Panc1 (cell line): ENCODE results near the gene UQCC5.

Experiments used
- CTCF ChIP-seq: fragments of 450-650 bp; IDR thresholded peaks from 2 replicates; pipeline ENCODE4 v1.5.1; 2017; ENCODE audit warnings: mild to moderate bottlenecking
- POLR2AphosphoS5 ChIP-seq: IDR thresholded peaks from 2 replicates; pipeline ENCODE4 v1.6.1; 2012; ENCODE audit warnings: mild to moderate bottlenecking, low read depth, low read length, moderate library complexity
- SIN3A ChIP-seq: IDR thresholded peaks from 2 replicates; pipeline ENCODE4 v1.6.1; 2012; ENCODE audit warnings: low read depth, mild to moderate bottlenecking, low read length, moderate library complexity, borderline replicate concordance; ENCODE audit not compliant: insufficient read depth
- TF ChIP-seq, protein P1 (sequence below), 2 experiments: IDR thresholded peaks; 2 replicates each; pipeline ENCODE4 v1.6.1; 2011 to 2012; ENCODE audit warnings: low read depth in 2 of 2, control low read depth in 1 of 2, low read length in 1 of 2, mild to moderate bottlenecking in 1 of 2, moderate library complexity in 1 of 2; ENCODE audit not compliant: insufficient read depth in 1 of 2

DNA sequence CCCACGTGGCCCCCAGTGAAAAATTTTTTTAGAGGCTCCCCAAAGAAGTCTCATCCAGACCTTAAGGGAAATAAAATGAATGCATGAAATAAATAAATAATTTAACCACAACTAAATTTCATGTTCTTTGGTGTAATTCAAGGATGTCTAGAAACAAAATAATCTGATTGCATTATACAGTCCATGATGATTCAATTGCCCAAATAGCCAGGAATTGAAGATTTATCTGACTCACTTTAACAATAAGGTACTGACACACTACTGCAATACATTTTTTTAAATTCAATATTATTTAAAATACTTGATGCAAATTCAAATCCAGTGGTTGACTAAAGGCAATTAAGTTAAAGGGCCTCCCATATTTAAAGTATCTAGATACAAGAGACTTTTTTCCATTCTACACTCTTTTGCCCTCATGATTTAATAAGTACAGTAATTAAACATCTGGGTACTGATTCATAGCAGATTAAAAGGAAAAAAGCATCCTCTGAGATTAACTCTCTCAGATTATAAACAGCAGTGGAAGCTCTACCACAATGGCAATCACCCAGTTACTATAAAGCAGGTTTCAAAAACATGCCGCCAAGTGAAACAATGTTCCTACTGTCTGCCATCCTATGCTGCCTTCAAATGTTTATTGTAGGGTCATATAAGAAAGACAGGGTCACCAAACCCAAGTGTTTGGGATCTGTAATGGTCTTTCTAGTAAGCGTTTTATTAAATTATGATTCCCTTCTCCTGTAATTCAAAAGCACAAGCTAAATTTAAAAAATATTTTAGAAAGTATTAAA lies 9.9 kb downstream of the UQCC5 start:
- no peak for TF ChIP-seq CTCF
- TF ChIP-seq, protein P1, sequence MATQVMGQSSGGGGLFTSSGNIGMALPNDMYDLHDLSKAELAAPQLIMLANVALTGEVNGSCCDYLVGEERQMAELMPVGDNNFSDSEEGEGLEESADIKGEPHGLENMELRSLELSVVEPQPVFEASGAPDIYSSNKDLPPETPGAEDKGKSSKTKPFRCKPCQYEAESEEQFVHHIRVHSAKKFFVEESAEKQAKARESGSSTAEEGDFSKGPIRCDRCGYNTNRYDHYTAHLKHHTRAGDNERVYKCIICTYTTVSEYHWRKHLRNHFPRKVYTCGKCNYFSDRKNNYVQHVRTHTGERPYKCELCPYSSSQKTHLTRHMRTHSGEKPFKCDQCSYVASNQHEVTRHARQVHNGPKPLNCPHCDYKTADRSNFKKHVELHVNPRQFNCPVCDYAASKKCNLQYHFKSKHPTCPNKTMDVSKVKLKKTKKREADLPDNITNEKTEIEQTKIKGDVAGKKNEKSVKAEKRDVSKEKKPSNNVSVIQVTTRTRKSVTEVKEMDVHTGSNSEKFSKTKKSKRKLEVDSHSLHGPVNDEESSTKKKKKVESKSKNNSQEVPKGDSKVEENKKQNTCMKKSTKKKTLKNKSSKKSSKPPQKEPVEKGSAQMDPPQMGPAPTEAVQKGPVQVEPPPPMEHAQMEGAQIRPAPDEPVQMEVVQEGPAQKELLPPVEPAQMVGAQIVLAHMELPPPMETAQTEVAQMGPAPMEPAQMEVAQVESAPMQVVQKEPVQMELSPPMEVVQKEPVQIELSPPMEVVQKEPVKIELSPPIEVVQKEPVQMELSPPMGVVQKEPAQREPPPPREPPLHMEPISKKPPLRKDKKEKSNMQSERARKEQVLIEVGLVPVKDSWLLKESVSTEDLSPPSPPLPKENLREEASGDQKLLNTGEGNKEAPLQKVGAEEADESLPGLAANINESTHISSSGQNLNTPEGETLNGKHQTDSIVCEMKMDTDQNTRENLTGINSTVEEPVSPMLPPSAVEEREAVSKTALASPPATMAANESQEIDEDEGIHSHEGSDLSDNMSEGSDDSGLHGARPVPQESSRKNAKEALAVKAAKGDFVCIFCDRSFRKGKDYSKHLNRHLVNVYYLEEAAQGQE (IDR thresholded peaks at IDR 0.05; ENCODE audit: insufficient read depth in 1 of 2, low read depth in 2 of 2, low read length in 1 of 2): no peak
- no peak for TF ChIP-seq POLR2AphosphoS5
- TF ChIP-seq SIN3A: no peak
